NB4 (cell line): ENCODE measurements around the gene STARD7.

ENCODE experiments used
- DNase-seq: peaks from one replicate; pipeline ENCODE4 v3.0.0; 2010; ENCODE audit warnings: low read depth
- H3K4me3 ChIP-seq: one replicate; pipeline ENCODE4 v1.5.1; 2011; ENCODE audit warnings: mild to moderate bottlenecking, low read depth, low read length, moderate library complexity
- MYC ChIP-seq: IDR thresholded peaks from 2 replicates; pipeline ENCODE4 v1.6.1; 2011; ENCODE audit warnings: low read depth, low read length
- POLR2A ChIP-seq: IDR thresholded peaks from 2 replicates; pipeline ENCODE4 v1.6.1; 2011; ENCODE audit warnings: mild to moderate bottlenecking; ENCODE audit not compliant: insufficient read length; ENCODE audit errors: extremely low read depth
- TF ChIP-seq, protein P1 (sequence below): IDR thresholded peaks from 2 replicates; pipeline ENCODE4 v1.6.1; 2011; ENCODE audit warnings: low read depth, low read length
- TF ChIP-seq, protein P2 (sequence below): IDR thresholded peaks from one replicate; pipeline ENCODE4 v1.5.1; 2012; ENCODE audit warnings: low read depth, low read length

The STARD7 gene

DNA sequence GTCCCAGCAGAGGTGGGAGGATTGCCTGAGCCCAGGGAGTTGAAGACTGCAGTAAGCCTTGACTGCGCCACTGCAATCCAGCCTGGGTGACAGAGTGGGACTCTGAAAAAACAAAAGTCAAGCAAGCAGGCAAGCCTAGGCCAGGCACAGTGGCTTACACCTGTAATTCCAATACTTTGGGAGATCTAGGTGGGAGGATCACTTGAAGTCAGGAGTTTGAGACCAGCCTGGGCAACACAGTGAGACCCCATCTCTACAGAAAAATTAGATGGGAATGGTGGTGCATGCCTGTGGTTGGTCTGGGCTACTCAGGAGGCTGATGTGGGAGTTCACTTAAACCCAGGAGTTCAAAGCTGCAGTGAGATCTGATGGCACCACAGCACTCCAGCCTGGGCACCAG lies 28.6 kb downstream of the STARD7 start:
- H3K4me3 ChIP-seq: no peak overlapping the region
- TF ChIP-seq, protein P1, sequence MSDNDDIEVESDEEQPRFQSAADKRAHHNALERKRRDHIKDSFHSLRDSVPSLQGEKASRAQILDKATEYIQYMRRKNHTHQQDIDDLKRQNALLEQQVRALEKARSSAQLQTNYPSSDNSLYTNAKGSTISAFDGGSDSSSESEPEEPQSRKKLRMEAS: no peak
- TF ChIP-seq, protein P2, sequence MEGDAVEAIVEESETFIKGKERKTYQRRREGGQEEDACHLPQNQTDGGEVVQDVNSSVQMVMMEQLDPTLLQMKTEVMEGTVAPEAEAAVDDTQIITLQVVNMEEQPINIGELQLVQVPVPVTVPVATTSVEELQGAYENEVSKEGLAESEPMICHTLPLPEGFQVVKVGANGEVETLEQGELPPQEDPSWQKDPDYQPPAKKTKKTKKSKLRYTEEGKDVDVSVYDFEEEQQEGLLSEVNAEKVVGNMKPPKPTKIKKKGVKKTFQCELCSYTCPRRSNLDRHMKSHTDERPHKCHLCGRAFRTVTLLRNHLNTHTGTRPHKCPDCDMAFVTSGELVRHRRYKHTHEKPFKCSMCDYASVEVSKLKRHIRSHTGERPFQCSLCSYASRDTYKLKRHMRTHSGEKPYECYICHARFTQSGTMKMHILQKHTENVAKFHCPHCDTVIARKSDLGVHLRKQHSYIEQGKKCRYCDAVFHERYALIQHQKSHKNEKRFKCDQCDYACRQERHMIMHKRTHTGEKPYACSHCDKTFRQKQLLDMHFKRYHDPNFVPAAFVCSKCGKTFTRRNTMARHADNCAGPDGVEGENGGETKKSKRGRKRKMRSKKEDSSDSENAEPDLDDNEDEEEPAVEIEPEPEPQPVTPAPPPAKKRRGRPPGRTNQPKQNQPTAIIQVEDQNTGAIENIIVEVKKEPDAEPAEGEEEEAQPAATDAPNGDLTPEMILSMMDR: no peak
- DNase-seq: no peak

DNA sequence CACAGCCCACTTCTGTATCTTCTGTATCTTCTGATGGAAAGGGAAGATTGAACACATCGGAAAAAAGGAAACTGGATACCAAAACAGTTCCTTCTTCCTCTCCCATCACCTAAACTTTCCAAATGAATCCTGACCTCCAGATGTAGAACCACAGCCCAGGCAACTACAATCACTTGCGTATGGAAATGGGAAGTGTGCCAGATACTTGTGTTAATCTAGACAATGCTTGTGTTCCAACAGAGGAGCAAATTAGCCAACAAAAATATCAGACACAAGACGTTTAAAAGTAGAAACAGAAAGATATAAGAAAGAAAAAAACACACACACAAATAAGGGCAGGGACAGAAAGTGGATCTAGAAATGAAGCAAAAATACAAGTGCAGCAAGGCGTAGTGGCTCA lies 32.0 kb downstream of the STARD7 start:
- TF ChIP-seq, protein P1: no peak
- no peak overlapping the region for H3K4me3 ChIP-seq
- DNase-seq: no peak

DNA sequence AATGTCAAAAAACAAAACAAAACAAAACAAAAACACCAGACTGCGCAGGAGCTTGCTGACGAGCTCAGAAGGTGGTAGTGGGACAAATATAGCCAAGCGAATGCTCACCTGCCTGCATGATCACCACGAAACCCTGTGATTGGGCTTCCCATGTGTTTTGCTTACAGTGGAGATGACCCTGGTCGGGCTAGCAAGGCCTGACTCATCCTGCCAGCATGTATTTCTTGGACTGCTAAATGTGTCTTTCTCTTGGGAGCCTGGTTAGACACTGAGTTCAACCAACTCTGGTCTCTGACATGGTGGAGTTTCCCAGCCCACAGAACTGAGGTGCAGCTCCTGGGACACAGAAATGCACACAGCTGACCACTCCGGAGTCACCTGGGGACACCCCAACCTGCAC lies 32.7 kb downstream of the STARD7 start:
- no peak for DNase-seq
- no peak overlapping the region for H3K4me3 ChIP-seq
- TF ChIP-seq POLR2A: no peak
- TF ChIP-seq, protein P1: no peak
- TF ChIP-seq, protein P2: no peak
- no peak for TF ChIP-seq MYC

DNA sequence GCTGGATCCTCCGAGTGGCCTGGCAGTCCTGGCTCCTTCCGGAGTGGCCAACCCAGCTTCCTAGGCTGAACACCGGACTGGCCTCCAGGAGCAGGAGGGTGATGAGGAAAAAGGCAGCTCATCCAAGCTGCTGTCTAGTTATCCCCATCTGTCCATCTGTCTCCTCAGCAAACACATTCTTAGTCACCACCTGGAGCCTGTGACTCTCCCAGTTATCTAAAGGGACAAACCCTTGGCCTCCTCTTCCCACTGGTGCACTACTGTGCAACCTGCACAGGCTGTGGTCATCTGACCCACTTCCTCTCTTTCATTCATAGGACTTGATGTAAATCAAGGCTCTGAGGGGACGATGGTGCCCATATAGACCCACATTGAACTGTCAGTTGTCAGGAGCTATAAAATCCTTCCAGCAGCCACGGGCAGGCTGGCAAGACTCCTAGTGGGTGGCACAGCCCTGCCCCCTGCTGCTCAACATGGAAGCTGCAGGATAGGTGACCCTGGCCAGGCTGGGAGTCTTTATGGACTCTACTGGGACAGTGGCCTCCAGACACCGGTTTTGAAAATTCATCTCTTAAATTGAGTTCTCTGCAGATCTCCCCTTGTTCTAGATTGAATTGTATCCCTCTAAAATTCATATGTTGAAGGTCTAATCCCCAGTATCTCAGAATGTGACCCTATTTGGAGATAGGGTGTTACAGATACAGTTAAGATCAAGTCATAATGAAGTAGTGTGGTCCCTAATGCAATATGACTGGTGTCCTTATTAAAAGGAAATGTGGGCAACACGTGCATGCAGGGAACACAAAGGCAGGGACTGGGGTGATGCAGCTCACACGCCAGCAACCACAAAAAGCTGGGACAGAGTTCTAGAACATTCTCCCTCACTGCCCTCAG lies 34.1 kb downstream of the STARD7 start:
- H3K4me3 ChIP-seq: no peak overlapping the region
- DNase-seq: peak; percentile 86
- TF ChIP-seq, protein P1: no peak
- TF ChIP-seq, protein P2: peak; percentile 97

DNA sequence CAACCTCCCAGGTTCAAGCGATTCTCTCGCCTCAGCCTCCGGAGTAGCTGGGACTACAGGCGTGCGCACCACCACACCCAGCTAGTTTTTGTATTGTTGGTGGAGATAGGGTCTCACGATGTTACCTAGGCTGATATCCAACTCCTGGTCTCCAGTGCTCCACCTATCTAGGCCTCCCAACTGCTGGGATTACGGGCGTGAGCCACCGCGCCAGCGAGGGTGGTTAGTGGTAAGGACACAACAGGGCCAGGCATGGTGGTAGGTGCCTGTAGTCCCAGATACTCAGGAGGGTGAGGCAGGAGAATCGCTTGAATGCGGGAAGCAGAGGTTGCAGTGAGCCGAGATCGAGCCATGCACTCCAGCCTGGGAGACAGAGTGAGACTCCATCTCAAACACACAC lies 36.8 kb downstream of the STARD7 start:
- DNase-seq: no peak
- TF ChIP-seq MYC (no peak), POLR2A (no peak)
- TF ChIP-seq, protein P1: no peak
- TF ChIP-seq, protein P2: no peak
- H3K4me3 ChIP-seq: no peak overlapping the region

DNA sequence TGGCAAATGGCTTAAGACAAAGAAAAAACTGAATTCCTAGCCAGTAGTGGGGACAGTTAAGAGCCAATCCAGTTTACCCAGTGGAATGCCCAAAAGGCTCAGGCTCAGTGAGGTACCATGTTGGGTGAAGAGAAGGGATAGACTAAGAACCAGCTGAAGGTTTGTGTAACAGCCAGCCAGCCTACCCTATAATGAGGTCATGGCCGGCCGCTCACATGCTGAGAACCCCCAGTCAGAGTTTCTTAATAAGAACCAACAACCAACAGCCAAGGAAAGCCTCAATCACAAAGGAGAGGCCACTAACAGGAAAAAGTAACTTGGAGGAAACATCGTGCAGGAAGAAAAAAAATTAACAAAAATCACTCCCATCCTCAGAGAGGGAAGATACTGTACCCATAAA lies 38.0 kb downstream of the STARD7 start:
- no peak overlapping the region for H3K4me3 ChIP-seq
- TF ChIP-seq POLR2A: no peak
- TF ChIP-seq, protein P1: no peak
- no peak for TF ChIP-seq MYC
- TF ChIP-seq, protein P2: no peak
- no peak for DNase-seq
